GM19324 (cell line): ENCODE results near the gene STK10.

Source experiments
- ATAC-seq: cut with Tn5 transposase; IDR thresholded peaks from one replicate; pipeline ENCODE4 v1.9.1; 2021; ENCODE audit warnings: mild to moderate bottlenecking, moderate library complexity; ENCODE audit not compliant: unreplicated experiment, low FRiP score

STK10 gene

DNA sequence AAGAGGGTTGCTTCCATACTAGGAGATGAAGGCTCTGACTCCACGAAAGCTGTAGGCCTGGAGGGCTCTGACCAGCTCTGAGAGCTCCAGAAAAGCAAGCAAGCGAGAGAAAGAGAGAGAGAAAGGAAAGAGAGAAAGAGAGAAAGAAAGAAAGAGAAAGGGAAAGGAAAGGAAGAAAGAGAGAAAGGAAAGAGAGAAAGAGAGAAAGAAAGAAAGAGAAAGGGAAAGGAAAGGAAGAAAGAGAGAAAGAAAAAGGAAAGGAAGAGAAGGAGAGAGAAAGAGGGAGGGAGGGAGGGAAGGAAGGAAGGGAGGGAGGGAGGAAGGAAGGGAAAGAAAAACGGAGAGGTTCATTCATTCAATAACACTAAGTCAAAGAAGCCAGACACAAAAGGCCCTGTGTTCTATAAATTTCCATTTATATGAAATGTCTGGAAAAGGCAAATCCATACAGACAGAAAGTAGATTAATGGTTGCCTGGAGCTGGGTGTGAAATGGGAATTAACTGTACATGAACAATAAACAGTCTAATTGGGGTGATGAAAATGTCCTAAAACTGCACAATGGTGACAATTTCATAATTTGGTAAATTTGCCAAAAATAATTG lies 1.8 kb upstream of the STK10 start:
- ATAC-seq: no peak

DNA sequence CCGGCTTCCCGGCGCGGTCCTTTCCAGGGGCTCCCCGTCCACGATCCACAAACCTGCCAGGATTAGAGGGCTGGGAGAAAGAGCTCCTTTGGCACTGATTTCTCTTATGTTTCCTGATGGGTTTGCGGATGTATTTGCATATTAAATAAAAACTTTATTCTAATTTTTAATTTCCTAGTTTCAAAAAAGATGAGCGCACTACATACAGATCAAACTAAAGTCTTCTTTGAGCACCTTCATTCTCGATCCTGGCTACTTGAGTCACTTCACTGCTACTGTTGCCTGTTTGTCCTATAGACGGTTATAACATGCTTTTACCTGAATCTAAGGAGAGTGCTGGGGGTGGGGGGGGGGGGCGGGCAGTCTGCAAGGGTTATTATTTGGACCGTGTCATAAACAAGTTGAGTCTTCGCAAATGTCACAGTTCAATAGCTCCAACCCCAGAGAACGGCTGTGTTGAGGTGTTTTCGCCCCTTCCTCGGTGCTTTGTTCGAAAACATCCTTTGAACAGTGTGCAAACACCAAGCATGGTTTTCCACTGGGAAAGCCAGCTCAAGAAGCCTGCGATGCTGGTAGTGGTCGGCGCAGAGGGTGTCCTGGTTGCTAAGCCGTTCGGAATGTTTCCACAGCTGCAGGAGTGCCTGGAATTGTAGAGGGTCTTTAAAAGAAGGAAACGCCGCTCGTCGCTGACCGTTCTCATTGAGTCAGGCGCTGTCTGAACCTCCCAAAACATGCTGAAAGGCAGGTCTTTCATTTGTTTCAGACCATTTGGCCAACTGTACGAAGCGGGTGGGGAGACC lies 1.1 kb upstream of the STK10 start:
- ATAC-seq: no peak

DNA sequence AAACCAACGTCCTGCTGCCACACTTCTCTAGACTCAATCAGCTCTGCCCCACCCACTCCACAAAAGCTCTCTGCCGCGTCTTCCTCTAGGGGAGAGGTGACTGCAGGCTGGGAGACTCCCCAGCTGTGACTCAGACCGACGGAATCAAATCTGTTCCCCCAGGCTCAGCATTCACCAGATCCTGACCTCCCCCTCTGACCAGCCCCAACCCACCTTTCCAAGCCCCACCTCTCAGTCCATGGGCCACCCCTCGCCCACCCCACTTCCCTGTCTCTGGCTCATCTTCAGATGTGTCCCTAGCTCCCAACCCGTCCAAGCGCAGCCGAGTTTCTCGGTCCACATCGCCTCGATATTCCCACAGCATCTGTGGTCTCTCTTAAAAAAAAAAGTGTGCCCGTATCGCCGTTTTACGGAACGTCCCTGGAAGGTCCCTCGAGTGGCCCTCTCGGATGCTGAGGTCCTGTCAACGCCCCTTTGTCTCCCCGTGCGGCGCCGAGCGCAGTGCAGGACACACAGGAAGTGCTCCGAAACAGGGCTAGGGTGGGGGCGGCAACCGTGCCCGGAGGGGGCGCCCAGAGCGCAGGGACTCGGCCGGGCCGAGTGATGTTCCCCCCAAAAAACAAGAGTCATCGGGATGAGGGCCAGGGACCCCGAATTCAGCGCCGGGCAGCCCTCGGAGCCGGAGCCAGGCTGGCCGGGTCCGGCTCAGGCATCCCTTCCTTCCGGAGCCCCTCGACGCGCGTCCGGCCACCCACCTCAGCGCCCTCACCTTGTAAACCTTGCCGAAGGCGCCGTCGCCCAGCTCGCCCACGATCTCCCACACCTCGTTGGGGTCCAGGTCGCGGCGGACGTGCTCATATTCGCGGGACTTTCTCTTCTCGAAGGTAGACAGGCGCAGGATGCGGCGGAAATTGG lies 649 bp downstream of the STK10 start:
- peak; percentile 18 for ATAC-seq

DNA sequence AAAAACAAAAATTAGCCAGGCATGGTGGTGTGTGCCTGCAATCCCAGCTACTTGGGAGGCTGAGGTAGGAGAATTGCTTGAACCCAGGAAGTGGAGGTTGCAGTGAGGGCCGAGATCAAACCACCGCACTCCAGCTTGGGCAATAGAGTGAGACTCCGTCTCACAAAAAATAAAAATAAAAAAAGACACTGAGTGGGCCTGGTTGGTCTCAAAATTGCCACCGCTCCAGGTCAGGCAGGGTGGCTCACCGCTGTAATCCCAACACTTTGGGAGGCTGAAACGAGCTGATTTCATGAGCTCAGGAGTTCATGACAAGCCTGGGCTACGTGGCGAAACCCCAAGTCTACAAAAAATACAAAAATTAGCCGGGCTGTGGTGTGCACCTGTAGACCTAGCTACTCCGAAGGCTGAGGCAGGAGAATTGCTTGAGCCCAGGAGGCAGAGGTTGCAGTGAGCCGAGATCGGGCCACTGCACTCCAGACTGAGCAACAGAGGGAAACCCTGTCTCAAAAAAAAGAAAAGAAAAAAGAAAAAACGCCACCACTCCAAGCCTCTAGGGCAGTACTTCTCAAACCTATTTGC lies 1.8 kb downstream of the STK10 start:
- no peak for ATAC-seq

GRCh38 chr5:172185096-172185461 lies 2.9 kb downstream of the STK10 start:
- no peak for ATAC-seq

- ATAC-seq: no peak
Observed at GRCh38 chr5:172183881-172184280, 4.1 kb downstream of the STK10 start.

DNA sequence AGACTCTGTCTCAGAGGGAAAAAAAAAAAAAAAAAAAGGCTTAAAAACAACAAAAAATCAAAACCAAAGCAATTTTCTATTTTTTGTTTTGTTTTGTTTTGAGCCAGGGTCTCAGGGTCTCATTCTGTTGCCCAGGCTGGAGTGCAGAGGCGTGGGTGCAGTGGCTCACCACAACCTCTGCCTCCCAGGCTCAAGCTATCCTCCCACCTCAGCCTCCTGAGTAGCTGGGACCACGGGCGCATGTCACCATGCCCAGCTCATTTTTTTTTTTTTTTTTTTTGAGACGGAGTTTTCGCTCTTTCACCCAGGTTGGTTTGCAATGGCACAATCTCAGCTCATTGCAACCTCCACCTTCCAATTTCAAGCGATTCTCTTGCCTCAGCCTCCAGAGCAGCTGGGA lies 5.7 kb downstream of the STK10 start:
- no peak for ATAC-seq

DNA sequence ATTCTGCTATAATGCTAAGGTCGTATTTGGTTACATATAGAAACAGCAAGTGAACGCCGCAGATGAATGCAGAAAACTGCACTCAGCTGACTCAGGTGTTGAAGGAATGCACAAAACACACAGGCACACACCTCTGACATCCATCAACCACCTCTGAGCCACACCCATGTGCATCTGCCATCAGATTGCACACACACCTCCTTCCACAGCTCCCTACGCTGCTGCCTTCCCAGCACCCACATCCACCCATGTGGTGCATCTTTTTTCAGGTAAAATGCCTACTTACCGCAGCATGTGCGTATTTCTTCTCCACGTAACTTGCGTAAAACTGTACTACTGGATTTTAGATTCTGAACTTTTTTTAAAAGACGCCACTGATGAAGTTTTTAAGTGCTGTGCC lies 7.1 kb downstream of the STK10 start:
- ATAC-seq: no peak

- peak; percentile 33 for ATAC-seq
Observed at GRCh38 chr5:172178991-172179989, 8.7 kb downstream of the STK10 start.

- ATAC-seq: no peak
Observed at GRCh38 chr5:172178301-172178987, 9.6 kb downstream of the STK10 start.

GRCh38 chr5:172177176-172177575 lies 10.8 kb downstream of the STK10 start:
- no peak for ATAC-seq

DNA sequence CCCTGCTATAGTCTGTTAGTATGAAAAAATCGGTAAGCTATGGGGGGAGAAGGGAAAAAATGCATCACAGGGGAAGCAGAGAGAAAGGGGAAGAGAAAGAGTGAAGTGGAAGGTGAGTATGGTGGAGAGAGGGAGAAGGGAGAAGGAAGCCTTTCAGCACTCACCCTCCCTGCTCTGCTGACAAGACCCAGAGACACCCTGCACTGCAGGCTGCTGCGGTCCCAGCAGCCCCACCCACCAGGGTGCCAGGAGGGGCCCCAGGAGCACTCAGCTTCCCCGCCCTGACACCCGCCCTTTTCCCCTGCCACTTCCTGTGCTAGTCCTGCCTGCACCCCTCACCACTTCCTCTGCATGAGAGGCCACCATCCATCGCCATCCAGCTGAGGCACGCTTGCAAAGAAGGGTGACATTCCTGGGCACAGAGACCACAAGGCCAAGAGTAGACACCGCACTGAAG lies 12.7 kb downstream of the STK10 start:
- peak; percentile 70 for ATAC-seq

GRCh38 chr5:172173564-172174153 lies 14.4 kb downstream of the STK10 start:
- ATAC-seq: no peak

DNA sequence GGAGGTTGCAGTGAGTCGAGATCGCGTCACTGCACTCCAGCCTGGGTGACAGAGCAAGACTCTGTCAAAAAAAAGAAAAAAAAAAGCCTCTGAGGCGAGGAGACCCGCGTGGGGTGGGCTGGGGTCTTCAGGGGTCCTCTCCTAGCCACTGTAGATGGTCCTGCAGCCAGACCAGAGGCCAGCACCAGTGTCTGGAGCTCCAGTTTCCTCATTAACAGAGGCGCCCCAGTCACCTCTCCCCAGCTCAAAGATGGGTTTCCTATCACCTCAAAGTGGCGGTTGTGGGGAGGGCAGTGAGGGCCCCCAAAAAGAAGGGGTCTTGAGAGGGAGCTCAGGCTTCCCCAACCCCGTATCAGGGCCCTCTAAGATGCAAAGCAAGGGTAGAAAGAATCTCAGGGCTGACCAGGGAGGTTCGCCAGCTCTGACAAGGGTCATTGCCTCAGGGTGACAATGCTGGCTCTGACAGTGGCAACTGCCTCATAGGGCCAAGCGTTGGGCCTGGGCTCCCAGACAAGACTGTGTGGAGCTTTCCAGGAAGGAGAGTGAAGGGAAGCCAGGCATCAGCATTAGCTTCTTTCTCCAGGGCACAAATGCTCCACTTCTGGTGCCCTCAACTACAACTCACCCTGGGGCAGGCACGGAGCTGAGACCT lies 15.0 kb downstream of the STK10 start:
- ATAC-seq: no peak

DNA sequence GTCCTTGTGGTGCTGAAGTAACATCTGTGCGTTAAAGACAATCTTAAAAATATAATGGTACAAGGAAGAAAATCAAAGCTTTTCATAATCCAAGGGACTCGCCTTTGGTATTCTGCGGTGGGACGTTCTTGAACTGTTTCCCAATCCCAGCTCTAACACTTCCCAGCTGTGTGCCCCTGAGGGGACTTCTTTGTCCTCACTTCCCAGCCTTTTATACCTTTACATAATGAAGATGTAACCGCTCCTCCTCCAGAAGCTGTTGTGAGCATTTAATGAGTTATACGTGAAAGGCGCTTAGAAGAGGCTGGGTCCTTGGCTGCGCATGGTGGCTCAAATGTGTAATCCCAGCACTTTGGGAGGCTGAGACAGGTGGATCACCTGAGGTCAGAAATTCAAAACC lies 16.9 kb downstream of the STK10 start:
- ATAC-seq: no peak

- no peak for ATAC-seq
Observed at GRCh38 chr5:172170251-172170701, 17.7 kb downstream of the STK10 start.

GRCh38 chr5:172169216-172169615 lies 18.8 kb downstream of the STK10 start:
- no peak for ATAC-seq

- ATAC-seq: no peak
Observed at GRCh38 chr5:172168311-172168710, 19.7 kb downstream of the STK10 start.
